Measurements from ENCODE around the gene C3orf70.

C3orf70 gene

GRCh38 chr3:185151964-185152409, 873 bp downstream of the C3orf70 start:
- ChIA-PET CTCF (interaction anchor here (0.7 to 0.8 kb wide), 3 partner anchors 37 to 277 kb away, joined by 3 to 4 read pairs (median 3); no protein-coding TSS in a partner anchor), POLR2A (no interaction called here)
- Histone ChIP-seq H3K4me3 (ENCODE audit: low read depth, low read length) (peak overlapping the region; percentile 75), H3K4me1 (ENCODE audit: control insufficient read depth, insufficient read depth, low read length) (no peaks in the 10 kb centered on the region), H3K9me3 (ENCODE audit: control insufficient read depth, insufficient read depth, low read depth, low read length) (no peaks in the 10 kb centered on the region), H3K27ac (ENCODE audit: extremely low read depth, low read depth, low read length) (no peak overlapping the region; the same call in 1 of the 2 replicates), H3K36me3 (ENCODE audit: control insufficient read depth in 2 of 2, insufficient read depth in 1 of 2, low read length in 2 of 2) (no peaks in the 10 kb centered on the region)
- TF ChIP-seq ZSCAN5A (tag by site-specific recombination; IDR thresholded peaks at IDR 0.05) (no peak), ZNF157 (tag by site-specific recombination; IDR thresholded peaks at IDR 0.05) (no peak), ZBTB20 (tag by site-specific recombination; IDR thresholded peaks at IDR 0.05) (peak; percentile 88), ZNF664 (tag by site-specific recombination; IDR thresholded peaks at IDR 0.05) (peak; percentile 95), ZNF335 (tag by site-specific recombination; conservative IDR thresholded peaks at IDR 0.05) (peak; percentile 88), ZNF366 (tag by site-specific recombination; conservative IDR thresholded peaks at IDR 0.05) (0 out of 2 replicates have a peak, but pooled peaks have one; percentile 13), ZNF600 (tag by site-specific recombination; IDR thresholded peaks at IDR 0.05) (no peak)

- no peaks in the 10 kb centered on the region for H3K9me3 ChIP-seq (ENCODE audit: control insufficient read depth, insufficient read depth, low read depth, low read length)
- no peaks in the 10 kb centered on the region for H3K36me3 ChIP-seq (ENCODE audit: control insufficient read depth in 2 of 2, insufficient read depth in 1 of 2, low read length in 2 of 2)
- TF ChIP-seq ZNF184 (tag by site-specific recombination; IDR thresholded peaks at IDR 0.05): no peak
- peak; percentile 72 for TF ChIP-seq PRDM1 (tag by site-specific recombination; IDR thresholded peaks at IDR 0.05)
- no peaks in the 10 kb centered on the region for H3K4me1 ChIP-seq (ENCODE audit: control insufficient read depth, insufficient read depth, low read length)
- CTCF ChIA-PET: interaction anchor here (0.6 to 0.7 kb wide), 3 partner anchors 15 to 274 kb away, joined by 3 to 5 read pairs (median 3); no protein-coding TSS in a partner anchor
- no peak overlapping the region; the same call in 1 of the 2 replicates for H3K4me3 ChIP-seq (ENCODE audit: low read depth, low read length)
- POLR2A ChIA-PET: no interaction called here
- H3K27ac ChIP-seq (ENCODE audit: extremely low read depth, low read depth, low read length): no peak overlapping the region
Measured at GRCh38 chr3:185151101-185151963, 1.5 kb downstream of the C3orf70 start.

GRCh38 chr3:185150561-185150960, 2.3 kb downstream of the C3orf70 start:
- no peak overlapping the region for H3K27ac ChIP-seq (ENCODE audit: extremely low read depth, low read depth, low read length)
- H3K4me3 ChIP-seq (ENCODE audit: low read depth, low read length): no peak overlapping the region
- ChIA-PET POLR2A (no interaction called here), CTCF (interaction anchor here (0.7 kb wide), 1 partner anchor 16 kb away, joined by 5 read pairs; no protein-coding TSS in a partner anchor)
- no peaks in the 10 kb centered on the region for H3K36me3 ChIP-seq (ENCODE audit: control insufficient read depth in 2 of 2, insufficient read depth in 1 of 2, low read length in 2 of 2)
- no peaks in the 10 kb centered on the region for H3K9me3 ChIP-seq (ENCODE audit: control insufficient read depth, insufficient read depth, low read depth, low read length)
- TF ChIP-seq ZNF184 (tag by site-specific recombination; IDR thresholded peaks at IDR 0.05) (no peak), IKZF3 (tag by site-specific recombination; IDR thresholded peaks at IDR 0.05) (no peak), ZNF645 (tag by site-specific recombination; IDR thresholded peaks at IDR 0.05) (no peak), ZNF324 (tag by site-specific recombination; IDR thresholded peaks at IDR 0.05) (no peak), HOXD13 (CRISPR knock-in tag; IDR thresholded peaks at IDR 0.05; ENCODE audit: borderline replicate concordance) (no peak), ZBTB49 (tag by site-specific recombination; IDR thresholded peaks at IDR 0.05; ENCODE audit: low read depth) (no peak)
- no peaks in the 10 kb centered on the region for H3K4me1 ChIP-seq (ENCODE audit: control insufficient read depth, insufficient read depth, low read length)

All from HEK293 (cell line).